Omental fat pad (tissue), 4 donors: Measurements from ENCODE around the gene NUDT7. TPM values are rescaled to one million over a fixed set of nuclear protein-coding genes. Genes with fewer than 3 reads are reported as not detected.

Experiments
- ATAC-seq: fragments of 150-250 bp; one replicate; pipeline ENCODE4 v1.9.1; 2016; ENCODE audit warnings: mild to moderate bottlenecking, moderate library complexity; ENCODE audit not compliant: low FRiP score
- DNase-seq: peaks from one replicate; pipeline ENCODE4 v3.0.0-alpha.2; 2019; ENCODE audit warnings: low spot score
- CTCF ChIP-seq, 3 donors: fragments of 450-650 bp; IDR thresholded peaks; one replicate each; pipeline ENCODE4 v1.5.1; 2016 to 2017; ENCODE audit warnings: antibody characterized with exemption in 3 of 3, mild to moderate bottlenecking in 3 of 3, moderate library complexity in 2 of 3
- total RNA-seq, 4 donors: library from RNA; depleted of rRNA; stranded (reverse); fragments of >200 nt; gene quantifications; one replicate each; pipeline ENCODE4 v1.1.0, GENCODE V29; 2016

NUDT7 gene
- total RNA-seq, 4 donors from 2014 or later, result 4.4 to 20.0 (median 12.4) TPM

GRCh38 chr16:77758046-77758445 lies 35.7 kb downstream of the NUDT7 start:
- ATAC-seq (no peak), DNase-seq (no peak)
- TF ChIP-seq CTCF (IDR thresholded peaks at IDR 0.05), result no peak

- no peak for DNase-seq
- no peak for TF ChIP-seq CTCF (IDR thresholded peaks at IDR 0.05)
- ATAC-seq, result no peak
These were observed 36.2 kb downstream of the NUDT7 start for GRCh38 chr16:77758508-77758907.

GRCh38 chr16:77759201-77759600 lies 36.9 kb downstream of the NUDT7 start:
- TF ChIP-seq CTCF (IDR thresholded peaks at IDR 0.05), result no peak
- ATAC-seq (no peak), DNase-seq (no peak)

- no peak for TF ChIP-seq CTCF (IDR thresholded peaks at IDR 0.05)
- no peak for ATAC-seq
- DNase-seq, result no peak
These were observed 37.5 kb downstream of the NUDT7 start for GRCh38 chr16:77759821-77760220.

- ATAC-seq (no peak), DNase-seq (no peak)
- TF ChIP-seq CTCF (IDR thresholded peaks at IDR 0.05), result no peak
These were observed 38.5 kb downstream of the NUDT7 start for GRCh38 chr16:77760800-77761199.

GRCh38 chr16:77761204-77761603 lies 38.9 kb downstream of the NUDT7 start:
- no peak for TF ChIP-seq CTCF (IDR thresholded peaks at IDR 0.05)
- DNase-seq (no peak), ATAC-seq (no peak)

GRCh38 chr16:77762262-77762661 lies 39.9 kb downstream of the NUDT7 start:
- DNase-seq, result no peak
- no peak for ATAC-seq
- no peak for TF ChIP-seq CTCF (IDR thresholded peaks at IDR 0.05)
